HG02884 (cell line): Measurements from ENCODE around the gene DDX52.
"Not testable (repeated sequence)": the region's sequence is repeated elsewhere in the genome, so short reads cannot be mapped to it uniquely, and the experiment has no call there.

Experiments used
- ATAC-seq: cut with Tn5 transposase; IDR thresholded peaks from one replicate; pipeline ENCODE4 v1.9.1; 2021; ENCODE audit warnings: mild to moderate bottlenecking, moderate library complexity; ENCODE audit not compliant: unreplicated experiment

DDX52 gene, protein sequence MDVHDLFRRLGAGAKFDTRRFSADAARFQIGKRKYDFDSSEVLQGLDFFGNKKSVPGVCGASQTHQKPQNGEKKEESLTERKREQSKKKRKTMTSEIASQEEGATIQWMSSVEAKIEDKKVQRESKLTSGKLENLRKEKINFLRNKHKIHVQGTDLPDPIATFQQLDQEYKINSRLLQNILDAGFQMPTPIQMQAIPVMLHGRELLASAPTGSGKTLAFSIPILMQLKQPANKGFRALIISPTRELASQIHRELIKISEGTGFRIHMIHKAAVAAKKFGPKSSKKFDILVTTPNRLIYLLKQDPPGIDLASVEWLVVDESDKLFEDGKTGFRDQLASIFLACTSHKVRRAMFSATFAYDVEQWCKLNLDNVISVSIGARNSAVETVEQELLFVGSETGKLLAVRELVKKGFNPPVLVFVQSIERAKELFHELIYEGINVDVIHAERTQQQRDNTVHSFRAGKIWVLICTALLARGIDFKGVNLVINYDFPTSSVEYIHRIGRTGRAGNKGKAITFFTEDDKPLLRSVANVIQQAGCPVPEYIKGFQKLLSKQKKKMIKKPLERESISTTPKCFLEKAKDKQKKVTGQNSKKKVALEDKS

DNA sequence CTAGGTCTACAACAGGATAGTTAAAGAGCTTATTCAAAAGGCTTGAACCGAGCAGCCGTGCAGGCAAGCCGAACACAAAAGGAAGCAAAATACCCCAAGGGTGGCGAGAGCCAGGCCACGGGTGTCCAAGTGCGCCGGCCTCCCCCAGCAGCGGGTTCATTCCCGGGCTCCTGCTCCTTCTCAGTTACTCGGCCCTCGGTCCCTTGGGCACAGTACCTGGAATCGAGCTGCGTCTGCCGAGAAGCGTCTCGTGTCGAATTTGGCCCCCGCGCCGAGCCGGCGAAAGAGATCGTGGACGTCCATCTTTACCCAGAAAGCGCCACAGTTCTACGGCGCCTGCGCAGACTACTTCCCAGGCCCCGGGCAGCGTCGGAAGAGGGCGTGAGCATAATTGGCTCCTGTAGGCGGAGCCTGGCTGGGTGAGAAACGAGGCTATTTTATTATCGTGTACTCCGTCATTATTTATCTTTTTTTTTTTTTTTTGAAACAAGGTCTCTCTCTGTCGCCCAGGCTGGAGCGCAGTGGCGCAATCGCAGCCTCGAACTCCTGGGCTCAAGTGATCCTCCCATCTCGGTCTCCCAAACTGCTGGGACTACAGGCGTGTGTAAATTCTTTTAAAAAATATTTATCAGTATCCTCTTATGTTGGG lies at the start of gene DDX52:
DDX52 (minus strand) TSS at position 329 of the 649 bp plus-strand sequence; CDS start at position 303, 26 bp downstream.
- no peak for ATAC-seq

DNA sequence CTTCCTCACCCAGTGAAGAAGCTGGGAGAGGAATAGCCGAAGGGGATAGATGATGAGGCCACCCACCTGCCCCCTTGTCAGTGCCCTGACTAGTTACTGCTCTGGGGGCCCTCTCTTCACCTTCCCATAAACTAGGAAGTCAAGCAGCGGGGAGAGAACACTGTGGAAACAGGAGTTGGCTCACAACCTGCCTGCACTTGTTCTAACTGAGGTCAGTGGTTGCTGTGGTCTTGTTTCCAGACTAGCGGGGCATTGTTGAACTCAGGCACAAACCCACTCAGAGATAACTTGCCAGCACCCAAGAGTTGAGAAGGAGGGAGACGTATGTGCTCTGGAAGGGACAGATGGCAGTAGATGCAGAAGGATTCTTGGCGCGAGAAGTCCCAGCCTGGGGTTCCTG lies 48.6 kb upstream of the DDX52 start:
- no peak for ATAC-seq

DNA sequence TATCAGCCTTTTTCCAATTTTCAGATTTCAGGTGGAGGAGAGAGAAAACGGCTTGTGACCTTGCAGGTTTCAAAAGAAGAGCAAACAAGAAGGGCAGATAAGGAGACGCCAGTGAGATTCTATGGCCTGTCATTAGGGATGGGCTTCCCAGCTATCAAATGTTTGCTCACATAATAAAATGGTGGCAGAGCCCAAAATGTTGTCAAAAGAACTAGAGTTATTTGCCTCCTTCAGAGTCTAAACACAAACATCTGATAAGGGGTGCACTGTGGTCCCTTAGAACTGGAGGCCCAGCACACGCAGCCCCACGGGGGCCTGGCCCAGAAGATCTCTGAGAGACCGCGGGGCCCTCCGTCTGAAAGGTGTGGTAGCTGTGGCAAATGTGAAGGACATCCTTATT lies 46.1 kb upstream of the DDX52 start:
- ATAC-seq, result no peak

DNA sequence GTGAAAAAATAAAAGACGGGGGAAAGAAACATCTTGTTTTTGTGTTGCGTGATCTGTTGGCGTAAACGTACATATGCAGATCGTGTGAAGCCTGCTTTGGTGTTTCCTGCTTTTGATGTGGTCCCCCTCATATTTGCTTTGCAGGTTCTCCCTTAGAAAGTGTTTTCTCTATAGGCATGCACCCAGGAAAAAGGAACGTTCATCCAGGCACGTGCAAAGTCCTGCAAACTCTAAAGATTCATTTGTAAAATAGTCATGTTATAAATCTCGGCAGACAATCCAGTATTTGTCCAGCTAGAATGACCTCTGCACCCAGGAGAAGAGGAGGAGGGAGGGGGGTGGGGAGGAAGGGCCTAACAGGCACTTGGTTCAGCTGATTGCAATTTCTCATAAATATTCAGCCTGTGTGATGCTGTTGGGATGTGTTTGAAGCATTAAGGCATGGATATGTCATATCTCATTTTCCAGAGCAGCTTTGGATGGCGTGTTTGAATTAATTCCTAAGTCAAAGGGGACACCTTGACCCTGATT lies 40.3 kb upstream of the DDX52 start:
- no peak for ATAC-seq

DNA sequence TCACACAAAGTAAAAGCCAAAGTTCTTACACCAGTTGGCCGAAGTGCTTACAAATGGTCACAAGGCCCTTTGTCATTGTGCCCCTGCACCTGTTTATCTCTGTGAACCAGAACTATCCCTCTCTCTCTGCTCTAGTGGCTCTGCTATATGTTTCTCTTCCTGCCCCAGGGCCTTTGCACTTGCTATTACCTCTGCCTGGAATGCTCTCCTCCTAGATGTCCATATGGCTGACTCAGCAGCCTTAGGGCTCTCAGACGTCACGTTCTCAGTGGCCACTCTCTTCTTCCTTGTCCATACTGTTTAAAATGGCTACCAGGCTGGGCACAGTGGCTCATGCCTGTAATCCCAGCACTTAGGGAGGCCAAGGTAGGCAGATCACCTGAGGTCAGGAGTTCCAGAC lies 38.8 kb upstream of the DDX52 start:
- ATAC-seq, result no peak

DNA sequence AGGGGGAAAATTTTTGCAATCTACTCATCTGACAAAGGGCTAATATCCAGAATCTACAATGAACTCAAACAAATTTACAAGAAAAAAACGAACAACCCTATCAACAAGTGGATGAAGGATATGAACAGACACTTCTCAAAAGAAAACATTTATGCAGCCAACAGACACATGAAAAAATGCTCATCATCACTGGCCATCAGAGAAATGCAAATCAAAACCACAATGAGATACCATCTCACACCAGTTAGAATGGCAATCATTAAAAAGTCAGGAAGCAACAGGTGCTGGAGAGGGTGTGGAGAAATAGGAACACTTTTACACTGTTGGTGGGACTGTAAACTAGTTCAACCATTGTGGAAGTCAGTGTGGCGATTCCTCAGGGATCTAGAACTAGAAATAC lies 36.7 kb upstream of the DDX52 start:
- ATAC-seq, result not testable (repeated sequence)

DNA sequence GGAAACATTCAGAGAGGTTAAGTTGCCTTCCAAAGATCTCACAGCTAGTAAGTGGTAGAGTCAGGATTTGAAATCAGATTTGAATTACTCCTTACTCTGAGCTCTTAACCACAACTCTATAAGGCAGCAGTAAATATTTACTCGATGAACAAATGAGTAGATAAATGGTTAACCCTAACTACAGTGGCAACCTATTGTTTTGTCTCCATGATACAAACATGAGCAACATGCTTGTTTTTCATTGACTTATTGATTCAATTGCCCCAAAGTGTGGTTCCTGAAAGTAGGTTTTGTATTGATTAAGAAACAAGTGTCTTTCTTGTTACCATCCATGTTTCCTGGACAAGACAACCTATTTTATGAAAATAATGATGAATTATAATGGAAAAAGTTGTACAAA lies 34.8 kb upstream of the DDX52 start:
- ATAC-seq, result no peak

DNA sequence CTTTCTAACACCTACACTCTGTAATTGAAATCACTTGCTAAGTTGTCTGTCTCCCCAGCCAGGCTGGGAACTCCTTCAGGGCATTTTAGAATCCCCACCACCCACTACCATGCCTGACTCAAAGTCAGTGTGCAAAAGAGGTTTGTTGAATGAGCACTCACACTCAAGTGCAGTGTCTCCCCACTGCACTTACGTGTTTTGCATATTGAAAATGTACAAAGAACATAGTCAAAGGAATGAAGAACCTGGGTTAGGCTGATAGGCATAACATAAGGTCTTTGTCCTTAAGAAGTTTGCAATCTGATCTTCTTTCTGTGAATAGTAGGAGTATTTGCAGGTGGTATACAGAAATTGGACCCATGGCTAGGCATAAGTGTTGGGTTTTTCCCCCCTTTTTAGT lies 33.8 kb upstream of the DDX52 start:
- no peak for ATAC-seq

DNA sequence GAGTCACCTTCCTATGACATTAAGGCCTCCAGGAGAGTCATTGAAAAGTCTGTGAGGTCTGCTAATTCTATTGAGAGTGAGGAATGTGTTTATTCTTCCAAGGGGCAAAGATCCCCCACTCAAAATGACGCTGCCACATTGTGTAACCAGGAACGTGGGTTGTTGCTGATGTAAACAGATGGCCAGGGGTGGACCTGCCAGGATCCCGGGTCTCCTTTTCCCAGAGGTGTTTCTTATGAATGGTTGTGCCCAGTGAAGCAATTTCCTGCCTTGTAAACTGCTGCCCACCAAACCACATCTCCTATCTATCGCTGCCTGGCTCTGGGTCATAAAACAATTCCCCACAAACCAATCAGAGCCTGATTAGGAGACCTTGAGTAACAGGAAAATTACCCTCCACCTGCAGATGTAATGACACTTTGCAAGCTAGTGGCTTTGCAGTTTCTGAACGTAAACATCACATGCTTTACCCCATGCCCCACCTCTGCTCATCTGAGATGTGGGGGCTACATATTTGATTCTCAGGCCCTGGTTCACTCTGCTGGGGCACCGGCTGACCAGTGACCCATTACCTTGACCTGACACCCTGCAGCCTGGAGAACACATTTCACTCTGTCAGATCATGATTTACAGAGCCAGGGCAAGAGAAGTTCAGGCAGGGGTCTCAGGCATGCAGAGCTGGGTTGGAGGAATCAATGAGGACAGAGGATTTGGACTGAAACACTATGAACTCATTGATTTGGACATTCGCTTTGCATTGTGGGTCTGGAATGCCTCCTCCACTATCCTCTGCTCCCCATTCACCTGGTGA lies 33.1 kb upstream of the DDX52 start:
- no peak for ATAC-seq

DNA sequence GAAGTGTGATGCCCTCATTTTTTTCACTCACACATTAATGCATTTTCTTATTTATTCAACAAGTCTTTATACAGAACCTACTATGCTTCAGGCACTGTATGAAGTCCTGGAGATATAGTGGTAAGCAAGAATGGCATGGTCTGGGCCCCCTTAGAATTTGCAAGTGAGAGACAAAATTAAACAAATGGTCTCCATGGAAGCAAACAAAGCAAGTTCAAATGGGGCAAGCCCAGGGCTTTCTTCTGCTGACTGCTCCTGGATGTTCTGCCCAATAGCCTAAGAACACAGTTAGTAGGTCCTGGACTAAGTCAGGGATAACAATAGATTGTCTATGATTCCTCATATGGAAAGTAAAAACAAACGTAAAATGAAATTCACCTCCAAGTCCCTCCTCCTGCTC lies 31.3 kb upstream of the DDX52 start:
- no peak for ATAC-seq

DNA sequence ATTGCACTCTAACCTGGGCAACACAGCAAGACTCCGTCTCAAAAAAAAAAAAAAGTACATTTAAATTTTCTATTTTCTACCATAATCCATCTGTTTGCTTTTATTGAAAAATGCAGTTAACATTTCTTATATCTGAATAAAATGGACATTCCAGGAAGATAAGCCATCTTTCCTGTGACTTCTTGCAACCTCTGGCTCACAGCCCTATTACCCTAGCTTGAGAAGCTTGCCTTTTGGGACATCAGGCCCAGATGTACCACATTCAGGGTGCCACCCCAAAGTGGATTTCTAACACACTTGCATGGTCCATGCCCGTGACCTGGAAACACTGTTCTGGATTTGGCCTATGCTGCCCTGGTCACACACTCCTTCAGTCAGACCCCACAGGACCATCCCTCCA lies 30.1 kb upstream of the DDX52 start:
- ATAC-seq, result no peak

DNA sequence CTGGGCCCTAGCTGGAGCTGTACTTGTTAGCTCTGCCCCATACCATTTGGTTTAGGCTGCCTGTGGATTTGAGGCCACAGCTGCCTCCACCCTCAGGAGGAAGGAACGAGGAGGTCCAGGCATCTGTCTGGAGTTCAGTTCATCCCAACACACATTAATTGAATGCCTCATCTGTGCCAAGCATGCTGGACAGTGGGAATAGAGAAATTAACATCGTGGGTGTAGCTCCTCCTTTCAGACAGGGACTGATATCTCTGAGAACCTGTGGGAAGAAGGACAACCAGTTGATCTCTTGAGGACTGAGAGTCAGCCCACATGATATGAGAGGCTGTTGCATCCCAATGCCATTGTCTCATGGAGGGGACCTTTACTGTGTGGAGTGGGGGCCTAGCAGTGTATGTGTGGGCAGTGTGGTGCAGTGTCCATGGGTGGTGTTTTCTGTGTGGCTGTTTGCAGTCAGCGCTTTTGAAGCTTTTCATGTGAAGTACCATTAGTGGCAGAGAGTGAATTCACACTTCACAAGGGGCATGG lies 29.4 kb upstream of the DDX52 start:
- no peak for ATAC-seq

DNA sequence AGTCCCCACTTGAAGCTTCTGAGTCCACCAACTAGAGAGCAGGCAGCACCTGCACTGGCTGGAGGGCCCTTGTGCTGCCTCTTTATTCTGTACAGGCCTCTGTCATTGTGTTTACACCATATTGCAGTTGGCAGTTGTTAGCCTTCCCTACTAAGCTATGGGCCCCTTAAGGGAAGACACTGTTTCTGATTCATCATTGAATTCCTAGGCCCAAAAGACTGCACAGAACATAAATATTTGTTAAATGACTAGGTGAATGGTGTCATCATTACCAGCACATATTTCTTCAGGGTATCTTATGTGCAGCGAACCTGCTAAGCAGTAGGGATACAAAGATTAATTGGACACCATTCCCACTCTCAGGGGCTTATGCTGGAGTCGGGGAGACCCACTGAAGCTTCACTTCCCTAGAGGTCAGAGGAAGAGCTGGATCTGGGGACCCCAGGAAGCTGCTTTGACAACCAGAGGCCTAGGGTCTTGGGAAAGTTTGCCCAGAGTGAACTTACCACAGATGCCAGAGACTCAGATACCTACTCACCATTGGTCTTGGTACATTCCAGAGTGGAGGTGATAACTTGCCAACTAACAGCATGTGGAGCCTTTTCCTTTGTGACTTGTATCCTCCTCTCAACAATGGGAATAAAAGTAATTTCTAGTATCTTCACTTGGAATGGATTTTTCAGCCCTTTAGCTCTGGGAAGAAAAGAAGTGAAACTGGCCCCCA lies 28.7 kb upstream of the DDX52 start:
- ATAC-seq, result no peak

DNA sequence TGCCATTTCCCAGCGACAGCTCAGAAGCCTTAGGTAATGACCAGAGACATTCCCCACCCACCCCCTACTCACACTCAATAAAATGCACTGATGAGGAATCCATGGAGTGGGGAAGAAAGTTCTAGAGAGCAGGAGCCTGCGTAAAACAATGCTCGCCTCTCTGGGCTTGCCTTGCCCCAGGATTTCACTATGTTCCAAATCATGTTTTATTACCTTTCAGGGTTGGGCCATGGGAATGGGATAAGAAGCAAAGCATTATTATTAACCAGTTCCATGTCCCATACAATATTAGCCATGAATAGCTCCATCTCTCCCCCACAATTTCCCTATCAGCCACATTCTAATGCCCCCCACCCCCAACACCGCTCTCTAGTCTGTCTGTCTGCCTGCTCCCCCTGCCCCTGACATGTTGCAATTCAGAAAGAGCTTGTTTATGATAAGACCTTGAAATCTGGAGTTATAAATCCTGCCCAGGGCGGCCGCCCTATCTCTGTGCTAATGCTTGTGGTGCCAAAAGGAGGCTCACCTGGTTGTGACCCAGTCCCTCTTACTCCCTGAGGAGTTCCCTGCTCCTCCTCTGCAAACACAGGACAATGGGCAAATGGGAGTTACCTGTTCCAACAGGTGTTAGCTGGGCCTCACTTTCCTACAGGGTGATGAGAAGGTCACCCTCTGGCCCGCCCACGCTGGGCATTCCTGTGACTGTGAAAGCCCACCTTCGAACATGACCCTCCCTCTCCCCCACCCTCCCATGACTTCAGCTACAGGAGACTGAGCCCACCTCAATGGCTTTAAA lies 28.0 kb upstream of the DDX52 start:
- ATAC-seq, result no peak

DNA sequence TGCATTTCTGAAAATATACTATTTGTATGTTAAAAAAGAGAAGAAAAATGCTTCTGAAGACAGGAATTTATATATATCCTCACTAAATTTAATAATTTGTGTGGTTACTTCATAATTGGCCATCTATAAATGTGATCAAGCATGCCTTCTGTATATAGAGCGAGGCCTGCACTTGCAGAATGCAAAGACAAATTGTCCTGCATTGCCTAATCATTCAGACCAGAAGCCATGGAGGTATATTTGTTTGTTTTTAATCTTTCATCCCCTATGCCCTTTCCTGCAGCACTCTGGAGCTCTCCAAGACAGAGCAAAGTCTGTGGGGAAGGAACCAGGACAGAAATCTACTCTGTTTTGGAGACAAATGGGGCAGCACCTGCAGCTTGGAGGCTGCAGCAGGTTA lies 23.8 kb upstream of the DDX52 start:
- no peak for ATAC-seq

DNA sequence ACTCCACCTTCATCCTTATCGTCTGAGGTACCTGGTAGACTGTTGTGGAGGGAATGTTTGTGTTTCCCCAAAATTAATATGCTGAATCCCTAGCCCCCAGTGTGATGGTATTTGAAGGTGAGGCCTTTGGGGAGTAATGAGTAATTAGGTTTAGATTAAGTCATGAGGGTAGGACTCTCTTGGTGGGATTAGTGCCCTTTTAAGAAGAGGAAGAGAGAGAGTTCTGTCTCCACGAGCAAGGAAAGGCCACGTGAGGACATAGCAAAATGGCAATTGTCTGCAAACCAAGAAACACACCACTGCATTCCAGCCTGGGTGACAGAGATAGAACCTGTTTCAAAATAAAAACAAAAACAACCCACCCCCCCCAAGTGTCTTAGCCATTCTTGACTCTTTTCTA lies 21.0 kb upstream of the DDX52 start:
- no peak for ATAC-seq

DNA sequence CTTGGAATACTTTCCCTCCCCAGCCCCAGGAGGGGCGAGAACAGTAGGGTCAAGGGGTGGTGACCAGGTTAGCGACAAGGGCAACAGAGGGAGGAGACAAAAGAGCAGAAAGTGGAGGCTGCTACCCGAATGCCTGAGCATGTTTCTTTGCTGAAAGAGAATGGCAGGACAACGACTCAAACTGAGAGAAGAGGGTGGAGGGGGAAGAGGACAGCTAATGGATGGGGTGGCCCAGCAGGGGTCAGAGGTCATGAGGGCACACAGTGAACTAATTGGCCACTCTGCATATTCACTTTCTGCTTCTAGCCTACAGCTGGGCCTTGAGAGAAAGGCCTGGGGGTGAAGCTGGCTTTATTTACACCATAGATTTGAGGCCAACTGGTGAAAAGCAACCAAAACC lies 19.1 kb upstream of the DDX52 start:
- no peak for ATAC-seq

DNA sequence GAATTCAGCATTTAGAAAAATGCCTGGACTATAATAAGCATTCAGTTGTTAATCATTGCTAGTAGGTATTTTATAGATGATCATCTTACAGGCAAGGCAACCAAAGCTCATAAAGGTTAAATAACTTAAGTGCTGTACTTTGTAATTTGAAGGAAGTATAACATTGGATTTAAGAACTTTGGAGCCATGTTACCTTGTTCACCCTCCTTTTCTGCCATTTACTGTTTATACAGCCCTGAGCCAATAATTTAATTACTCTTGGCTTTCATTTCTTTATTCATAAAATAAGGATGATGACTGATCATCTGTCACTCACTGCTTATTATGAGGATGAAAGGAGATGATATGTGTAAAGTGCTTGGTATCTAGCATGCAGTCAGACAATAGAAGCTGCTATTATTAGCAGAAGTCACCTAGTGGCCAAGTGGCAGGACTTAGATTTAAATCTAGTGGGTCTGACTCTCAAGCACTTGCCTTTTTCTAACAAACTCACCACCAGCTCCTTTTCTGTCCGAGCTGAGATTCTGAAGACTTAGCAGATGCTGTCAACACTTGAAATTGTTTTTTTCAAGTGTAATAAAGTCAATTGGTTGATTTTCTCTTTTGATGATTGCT lies 18.3 kb upstream of the DDX52 start:
- no peak for ATAC-seq

DNA sequence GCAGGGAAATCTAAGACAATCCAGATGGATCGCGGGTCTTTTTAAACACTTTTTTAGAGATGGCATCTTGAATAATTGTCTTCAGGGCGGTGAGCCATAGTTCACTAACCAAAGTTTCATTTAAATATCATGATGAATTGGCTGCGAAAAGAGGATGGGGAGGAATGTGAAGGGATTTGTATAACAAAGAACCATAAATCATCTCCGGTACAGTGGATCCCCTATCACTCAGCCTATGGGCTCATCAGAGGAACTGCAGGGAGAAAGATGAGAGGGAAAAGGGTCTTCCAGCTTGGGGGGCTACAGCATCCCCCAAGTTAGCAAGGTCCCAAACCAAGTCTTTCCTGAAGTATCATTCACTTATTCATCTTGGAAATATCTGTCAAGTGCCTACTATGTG lies 16.7 kb upstream of the DDX52 start:
- no peak for ATAC-seq
